ENCODE data around the gene TNMD.

Gene TNMD

DNA sequence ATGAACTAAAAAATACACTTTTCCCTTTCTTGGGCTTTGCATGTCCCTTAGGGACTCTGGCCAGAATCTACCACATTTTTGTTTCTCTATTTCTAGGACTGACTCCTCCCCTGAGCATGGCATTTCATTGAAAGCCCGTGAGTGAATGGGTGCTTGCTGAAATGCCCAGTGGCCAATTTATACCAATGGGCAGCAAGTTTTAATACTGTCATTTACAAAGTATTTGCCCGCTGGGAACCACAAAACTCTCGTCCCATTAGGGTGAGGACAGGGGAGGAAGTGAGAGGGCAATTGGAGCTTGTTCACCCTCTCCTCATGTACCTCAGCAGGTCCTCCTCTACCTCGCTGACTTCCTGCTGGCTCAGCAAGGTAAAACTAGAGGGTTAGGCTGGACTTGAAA lies 60.4 kb downstream of the TNMD start:
- no peak for DNase-seq

DNA sequence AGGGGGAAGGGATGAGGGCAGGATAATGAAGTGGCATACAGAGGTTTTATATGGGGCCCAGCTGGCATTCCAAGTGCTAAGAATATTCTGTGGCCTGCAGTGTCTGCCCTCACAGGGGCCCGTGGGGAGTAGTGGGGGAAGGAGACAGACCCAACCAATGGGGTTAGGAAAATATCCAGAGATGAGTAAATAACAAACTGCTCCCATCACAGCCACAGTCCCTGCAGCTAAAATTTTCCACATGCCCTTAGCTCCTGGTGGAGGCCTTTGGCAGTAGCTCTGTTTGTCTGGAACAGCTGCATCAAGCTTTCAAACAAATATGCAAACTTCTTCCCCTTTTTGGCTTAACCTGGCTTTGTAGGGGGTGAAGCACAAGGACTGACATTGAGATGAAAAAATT lies 62.4 kb downstream of the TNMD start:
- no peak for DNase-seq

DNA sequence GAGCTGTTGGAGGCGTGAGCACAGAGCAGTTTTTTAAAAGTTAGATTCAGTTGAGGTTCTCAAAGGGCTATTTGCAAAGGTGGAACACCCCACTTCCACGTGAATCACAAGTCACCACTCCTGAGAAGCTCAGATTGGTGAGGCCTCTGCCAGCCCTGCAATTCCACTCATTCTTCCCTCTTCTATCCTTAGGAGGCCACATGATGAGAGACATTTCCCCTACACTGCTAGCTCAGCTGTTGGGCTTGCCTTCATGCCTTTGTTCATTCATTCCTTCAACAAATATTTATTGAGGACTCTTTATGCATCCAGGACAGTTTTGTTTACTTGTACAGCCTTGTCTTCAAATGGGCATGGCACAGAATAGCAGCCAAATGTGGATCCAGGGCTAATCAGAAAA lies 63.0 kb downstream of the TNMD start:
- DNase-seq, result no peak

DNA sequence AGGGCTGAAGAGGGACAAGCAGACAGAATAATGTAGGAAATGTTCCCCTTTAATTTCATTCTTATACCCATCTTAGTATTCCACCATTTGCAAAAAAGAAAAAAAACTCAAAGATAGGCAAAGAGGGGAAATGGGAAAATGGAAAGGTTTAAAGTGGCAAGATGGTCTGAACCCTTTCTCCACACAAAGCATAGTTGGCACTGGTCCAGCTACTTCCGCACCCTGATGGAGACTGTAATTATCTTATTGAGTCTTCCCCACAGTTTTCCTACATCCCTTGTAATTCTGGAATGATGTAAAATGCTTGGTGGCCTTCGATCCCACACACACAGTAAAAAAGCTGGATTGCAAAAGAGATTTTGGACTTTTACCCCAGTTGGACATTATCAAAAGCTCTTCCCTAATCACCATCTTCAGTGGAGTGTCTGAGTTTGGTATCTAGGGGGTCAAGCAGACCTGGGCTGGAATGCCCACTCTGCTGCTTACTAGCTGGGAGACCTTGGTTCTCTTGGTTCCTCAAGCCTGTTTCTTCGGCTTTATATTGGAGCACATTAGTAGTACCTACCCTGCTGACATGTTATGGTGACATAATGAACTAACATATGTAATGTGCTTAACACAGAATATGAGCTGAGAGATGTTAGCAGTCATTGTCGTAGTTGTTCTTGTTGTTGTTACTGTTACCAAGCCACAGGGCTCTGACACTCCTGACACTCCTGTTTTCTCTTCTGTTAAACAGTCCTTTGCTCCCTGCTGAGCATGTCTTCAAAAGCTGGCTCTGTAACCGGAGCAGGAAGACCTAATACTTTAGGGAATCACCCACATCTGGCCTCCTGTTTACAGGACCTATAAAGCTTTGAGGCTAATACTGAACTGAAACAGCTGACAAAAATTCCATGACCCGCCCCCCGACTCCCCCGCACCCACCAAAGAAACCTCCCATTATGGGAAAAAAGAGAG lies 64.0 kb downstream of the TNMD start:
- no peak for DNase-seq

Data from GOT3 (cell line).